ENCODE measurements around the gene ERVK3-1.

Gene ERVK3-1

GRCh38 chr19:58268344-58268743 is 36.8 kb upstream of the ERVK3-1 start:
- TF ChIP-seq, protein P1, sequence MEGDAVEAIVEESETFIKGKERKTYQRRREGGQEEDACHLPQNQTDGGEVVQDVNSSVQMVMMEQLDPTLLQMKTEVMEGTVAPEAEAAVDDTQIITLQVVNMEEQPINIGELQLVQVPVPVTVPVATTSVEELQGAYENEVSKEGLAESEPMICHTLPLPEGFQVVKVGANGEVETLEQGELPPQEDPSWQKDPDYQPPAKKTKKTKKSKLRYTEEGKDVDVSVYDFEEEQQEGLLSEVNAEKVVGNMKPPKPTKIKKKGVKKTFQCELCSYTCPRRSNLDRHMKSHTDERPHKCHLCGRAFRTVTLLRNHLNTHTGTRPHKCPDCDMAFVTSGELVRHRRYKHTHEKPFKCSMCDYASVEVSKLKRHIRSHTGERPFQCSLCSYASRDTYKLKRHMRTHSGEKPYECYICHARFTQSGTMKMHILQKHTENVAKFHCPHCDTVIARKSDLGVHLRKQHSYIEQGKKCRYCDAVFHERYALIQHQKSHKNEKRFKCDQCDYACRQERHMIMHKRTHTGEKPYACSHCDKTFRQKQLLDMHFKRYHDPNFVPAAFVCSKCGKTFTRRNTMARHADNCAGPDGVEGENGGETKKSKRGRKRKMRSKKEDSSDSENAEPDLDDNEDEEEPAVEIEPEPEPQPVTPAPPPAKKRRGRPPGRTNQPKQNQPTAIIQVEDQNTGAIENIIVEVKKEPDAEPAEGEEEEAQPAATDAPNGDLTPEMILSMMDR (IDR thresholded peaks at IDR 0.05; ENCODE audit: low read depth, low read length, missing control alignments): no peak
- H3K4me3 ChIP-seq (ENCODE audit: low read depth, low read length): no peak overlapping the region
- in situ Hi-C loops (cut with HindIII; ENCODE audit: low sequenced_read_pairs): no loop called here
- no peak for DNase-seq (ENCODE audit: low read depth)

DNA sequence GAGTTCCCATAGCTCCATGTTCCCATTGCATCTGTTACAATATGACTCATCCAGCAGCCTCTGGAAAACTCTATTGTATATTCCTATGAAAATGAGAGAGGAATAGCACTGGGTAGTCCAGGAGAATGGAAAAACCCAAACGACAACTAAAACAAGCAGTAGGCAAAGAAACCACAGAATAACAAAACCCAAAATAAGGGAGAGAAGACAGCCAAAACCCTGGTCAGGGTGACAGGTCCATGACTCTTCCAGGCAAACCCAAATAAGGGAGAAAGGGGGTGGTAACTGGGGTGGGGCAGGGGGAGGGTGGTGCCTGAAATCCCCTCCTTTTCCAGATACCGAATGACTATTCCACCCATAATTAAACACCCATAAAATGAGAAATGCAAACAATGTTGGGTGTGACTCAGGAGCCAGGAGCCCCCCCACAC is 30.4 kb upstream of the ERVK3-1 start:
- DNase-seq (ENCODE audit: low read depth): no peak

DNA sequence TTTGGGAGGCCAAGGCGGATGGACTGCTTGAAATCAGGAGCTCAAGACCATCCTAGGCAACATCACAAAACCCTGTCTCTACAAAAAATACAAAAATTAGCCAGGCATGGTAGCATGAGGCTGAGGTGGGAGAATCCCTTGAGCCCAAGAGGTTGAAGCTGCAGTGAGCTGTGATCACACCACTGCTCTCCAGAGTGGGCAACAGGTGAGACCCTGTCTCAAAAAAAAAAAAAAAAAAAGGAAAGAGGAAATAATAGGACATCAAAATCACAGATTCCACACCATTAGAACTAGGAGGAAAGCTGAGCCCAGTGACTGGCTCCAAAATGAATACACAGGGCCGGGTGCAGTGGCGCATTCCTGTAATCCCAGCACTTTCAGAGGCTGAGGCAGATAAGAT is 29.6 kb upstream of the ERVK3-1 start:
- H3K4me3 ChIP-seq (ENCODE audit: low read depth, low read length): no peak overlapping the region
- no peak for DNase-seq (ENCODE audit: low read depth)
- TF ChIP-seq, protein P1 (IDR thresholded peaks at IDR 0.05; ENCODE audit: low read depth, low read length, missing control alignments): no peak
- in situ Hi-C loops (cut with HindIII; ENCODE audit: low sequenced_read_pairs): no loop called here

More for the DNA sequence above, 30.4 kb upstream of the ERVK3-1 start:
- H3K4me3 ChIP-seq (ENCODE audit: low read depth, low read length): no peak overlapping the region
- in situ Hi-C loops (cut with HindIII; ENCODE audit: low sequenced_read_pairs): no loop called here
- TF ChIP-seq, protein P1 (IDR thresholded peaks at IDR 0.05; ENCODE audit: low read depth, low read length, missing control alignments): no peak

- in situ Hi-C loops (cut with HindIII; ENCODE audit: low sequenced_read_pairs): no loop called here
- H3K4me3 ChIP-seq (ENCODE audit: low read depth, low read length): no peak overlapping the region
- TF ChIP-seq, protein P1 (IDR thresholded peaks at IDR 0.05; ENCODE audit: low read depth, low read length, missing control alignments): no peak
- DNase-seq (ENCODE audit: low read depth): no peak
These were observed 28.0 kb upstream of the ERVK3-1 start for GRCh38 chr19:58277197-58277596.

DNA sequence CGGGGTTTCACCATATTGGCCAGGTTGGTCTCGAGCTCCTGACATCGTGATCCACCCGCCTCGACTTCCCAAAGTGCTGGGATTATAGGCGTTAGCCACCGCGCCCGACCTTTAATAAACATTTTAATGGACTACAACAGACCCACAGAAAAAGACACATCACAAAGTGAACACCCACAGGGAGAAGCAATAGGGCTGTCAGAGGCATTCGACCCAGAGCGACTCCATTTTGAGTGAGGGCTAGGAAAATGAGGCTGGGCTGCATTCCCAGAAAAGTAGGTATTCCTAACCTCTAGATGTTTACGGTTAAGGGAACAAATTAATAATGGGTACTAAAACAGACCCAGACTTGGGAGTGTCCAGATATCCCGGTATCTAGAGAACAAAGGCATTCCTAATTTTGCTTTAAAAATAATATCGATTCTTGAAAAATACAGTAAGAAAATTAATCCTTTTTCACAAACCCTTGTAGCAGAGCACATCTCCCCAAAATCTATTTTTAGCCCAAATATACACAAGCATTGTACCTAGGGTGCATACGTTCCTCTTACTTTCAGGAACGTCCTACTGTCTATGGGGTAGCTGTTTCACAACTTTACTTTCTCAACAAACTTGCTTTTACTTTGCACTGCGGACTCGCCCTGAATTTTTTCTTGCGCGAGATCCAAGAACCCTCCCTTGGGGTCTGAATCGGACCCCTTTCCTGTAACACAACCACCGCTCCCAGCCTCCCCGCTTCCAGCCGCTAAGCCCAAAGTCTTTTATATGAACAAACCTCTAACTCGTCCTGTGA is 27.2 kb upstream of the ERVK3-1 start:
- in situ Hi-C loops (cut with HindIII; ENCODE audit: low sequenced_read_pairs): no loop called here
- TF ChIP-seq, protein P1 (IDR thresholded peaks at IDR 0.05; ENCODE audit: low read depth, low read length, missing control alignments): no peak
- H3K4me3 ChIP-seq (ENCODE audit: low read depth, low read length): peak overlapping the region; percentile 96
- DNase-seq (ENCODE audit: low read depth): no peak

DNA sequence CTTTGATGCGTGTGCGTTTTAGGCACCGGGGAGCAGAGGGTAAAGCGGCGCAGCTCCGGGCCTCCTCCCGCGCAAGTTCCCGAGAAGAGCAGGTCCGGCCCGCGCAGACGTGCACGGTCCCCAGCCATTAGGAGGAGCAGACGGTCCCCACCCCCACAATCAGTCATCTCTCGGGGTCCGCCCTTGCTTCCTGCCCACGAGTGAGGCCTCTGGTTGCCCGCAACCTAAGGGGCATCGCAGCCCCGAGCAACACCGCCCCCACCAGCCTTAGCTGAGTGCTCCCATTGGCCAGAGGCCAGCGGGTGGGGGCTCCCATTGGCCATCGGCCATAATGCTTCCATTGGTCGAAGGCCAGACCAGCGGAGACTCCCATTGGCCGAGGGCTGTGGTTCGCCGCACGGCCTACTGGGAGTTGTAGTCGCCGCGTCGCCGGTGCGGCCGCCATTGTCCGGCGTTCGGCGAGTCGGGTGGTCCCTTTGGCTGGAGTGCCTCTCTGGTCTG is 26.6 kb upstream of the ERVK3-1 start, which contains the start of gene ZNF8:
ZNF8 (plus strand) TSS at position 415 of the 501 bp plus-strand sequence. CDS start 127 bp downstream, outside the sequence.
- TF ChIP-seq, protein P1 (IDR thresholded peaks at IDR 0.05; ENCODE audit: low read depth, low read length, missing control alignments): peak; percentile 13
- in situ Hi-C loops (cut with HindIII; ENCODE audit: low sequenced_read_pairs): no loop called here
- peak within 1 kb of the TSS; percentile 96 for H3K4me3 ChIP-seq (ENCODE audit: low read depth, low read length)
- DNase-seq (ENCODE audit: low read depth): peak; percentile 92
